Gastroesophageal sphincter (tissue), 4 donors: ENCODE data around the gene STXBP5L. TPM values are rescaled to one million over a fixed set of nuclear protein-coding genes. Genes with fewer than 3 reads are reported as not detected.
"Not testable (repeated sequence)": the region's sequence is repeated elsewhere in the genome, so short reads cannot be mapped to it uniquely, and the experiment has no call there.

Experiments used
- ATAC-seq: fragments of 150-250 bp; one replicate; pipeline ENCODE4 v1.9.1; 2016; ENCODE audit warnings: mild to moderate bottlenecking, moderate library complexity
- H3K27ac ChIP-seq, 4 donors: fragments of 200-600 bp; sonication (generic) in 3 of 4; 1 replicate in 3 of 4; 2 replicates in 1 of 4; pipeline ENCODE4 v1.5.1; 2016 to 2019
- H3K27me3 ChIP-seq: fragments of 200-600 bp; sonication (generic); one replicate; pipeline ENCODE4 v1.5.1; 2019
- H3K36me3 ChIP-seq, 2 donors: fragments of 200-600 bp; sonication (generic); one replicate each; pipeline ENCODE4 v1.5.1; 2019; ENCODE audit warnings: control low read depth in 1 of 2
- H3K4me1 ChIP-seq, 3 donors: fragments of 200-600 bp; sonication (generic); 1 replicate in 2 of 3; 2 replicates in 1 of 3; pipeline ENCODE4 v1.5.1; 2016 to 2019; ENCODE audit warnings: control low read depth in 2 of 3
- H3K4me3 ChIP-seq, 2 donors: fragments of 200-600 bp; sonication (generic); one replicate each; pipeline ENCODE4 v1.5.1; 2019; ENCODE audit warnings: mild to moderate bottlenecking in 1 of 2, moderate library complexity in 1 of 2
- H3K9me3 ChIP-seq, 3 donors: fragments of 200-600 bp; sonication (generic); one replicate each; pipeline ENCODE4 v1.5.1; 2017 to 2019; ENCODE audit warnings: control low read depth in 2 of 3
- CTCF ChIP-seq, 4 experiments: fragments of 200-600 bp in 2 of 4; fragments of 450-650 bp in 2 of 4; sonication (generic) in 1 of 4; IDR thresholded peaks; one replicate each; pipeline ENCODE4 v1.5.1; 2017 to 2019; ENCODE audit warnings: antibody characterized with exemption in 4 of 4, mild to moderate bottlenecking in 2 of 4, moderate library complexity in 2 of 4
- EP300 ChIP-seq: sonication (generic); formaldehyde crosslinking; IDR thresholded peaks from one replicate; pipeline ENCODE4 v1.6.1; 2017; ENCODE audit warnings: antibody characterized with exemption, mild to moderate bottlenecking
- POLR2A ChIP-seq, 2 donors: fragments of 450-650 bp; IDR thresholded peaks; one replicate each; pipeline ENCODE4 v1.6.1; 2017; ENCODE audit warnings: antibody characterized with exemption in 2 of 2, mild to moderate bottlenecking in 2 of 2, moderate library complexity in 1 of 2
- POLR2AphosphoS5 ChIP-seq: sonication (generic); formaldehyde crosslinking; IDR thresholded peaks from one replicate; pipeline ENCODE4 v1.6.1; 2017; ENCODE audit warnings: antibody characterized with exemption
- WGBS, 2 donors: methylation state at CpG; one replicate each; pipeline ENCODE4 v1.1.5; 2018; ENCODE audit warnings: low coverage in 1 of 2; 5-methylcytosine and 5-hydroxymethylcytosine counted together
- total RNA-seq, 4 donors: library from RNA; depleted of rRNA; stranded (reverse); fragments of >200 nt; gene quantifications; one replicate each; pipeline ENCODE4 v1.1.0, GENCODE V29; 2016

The STXBP5L gene
- total RNA-seq, 4 donors from 2014 or later = 0.15 to 2.0 (median 0.63) TPM

- Histone ChIP-seq H3K36me3 (no peaks in the 10 kb centered on the region), H3K9me3 (no peaks in the 10 kb centered on the region), H3K27ac (no peak overlapping the region), H3K4me3 (no peak overlapping the region), H3K27me3 (no peaks in the 10 kb centered on the region), H3K4me1 (no peaks in the 10 kb centered on the region)
- no peak for ATAC-seq
- WGBS, 2 donors = 94 to 100% methylated on average over 1 to 3 of the region's 6 CpGs
- no peak for TF ChIP-seq POLR2A (IDR thresholded peaks at IDR 0.05)
- TF ChIP-seq EP300 = no peak
- no peak for TF ChIP-seq POLR2AphosphoS5
- TF ChIP-seq CTCF (IDR thresholded peaks at IDR 0.05) = no peak
Measured at GRCh38 chr3:121064121-121064520, 156.1 kb downstream of the STXBP5L start.

- H3K27me3 ChIP-seq = no peaks in the 10 kb centered on the region
- H3K9me3 ChIP-seq = no peaks in the 10 kb centered on the region
- WGBS, 2 donors = 40% methylated on average over 2 of the region's 6 CpGs; no CpG with 5 or more reads in 1 of the 2 donors
- ATAC-seq = no peak
- no peaks in the 10 kb centered on the region for H3K36me3 ChIP-seq
- H3K4me1 ChIP-seq = no peaks in the 10 kb centered on the region
- no peak for TF ChIP-seq EP300
- TF ChIP-seq POLR2AphosphoS5 = no peak
- no peak for TF ChIP-seq CTCF (IDR thresholded peaks at IDR 0.05)
- no peak for TF ChIP-seq POLR2A (IDR thresholded peaks at IDR 0.05)
- no peak overlapping the region for H3K27ac ChIP-seq
- no peak overlapping the region for H3K4me3 ChIP-seq
Measured at GRCh38 chr3:121072133-121072532, 164.1 kb downstream of the STXBP5L start.

GRCh38 chr3:121073011-121073410 lies 165.0 kb downstream of the STXBP5L start:
- H3K9me3 ChIP-seq = no peaks in the 10 kb centered on the region
- ATAC-seq = no peak
- no peaks in the 10 kb centered on the region for H3K27me3 ChIP-seq
- 78 to 82% methylated on average over 5 to 6 of the region's 7 CpGs for WGBS, 2 donors
- H3K4me3 ChIP-seq = no peak overlapping the region
- H3K4me1 ChIP-seq = no peaks in the 10 kb centered on the region
- H3K27ac ChIP-seq = no peak overlapping the region
- no peaks in the 10 kb centered on the region for H3K36me3 ChIP-seq
- TF ChIP-seq POLR2A (IDR thresholded peaks at IDR 0.05) (no peak), EP300 (no peak), POLR2AphosphoS5 (no peak)

- H3K4me1 ChIP-seq = no peaks in the 10 kb centered on the region
- TF ChIP-seq POLR2A (IDR thresholded peaks at IDR 0.05) (no peak), POLR2AphosphoS5 (no peak), CTCF (IDR thresholded peaks at IDR 0.05) (no peak), EP300 (no peak)
- no peak for ATAC-seq
- no peaks in the 10 kb centered on the region for H3K27me3 ChIP-seq
- no peak overlapping the region for H3K4me3 ChIP-seq
- WGBS, 2 donors = 73 to 92% methylated on average over 3 of the region's 3 CpGs
- no peaks in the 10 kb centered on the region for H3K36me3 ChIP-seq
- H3K9me3 ChIP-seq = peaks cover 0 to 14% (median 0%) of the 10 kb centered on the region in 3 donors
- H3K27ac ChIP-seq = no peak overlapping the region
Measured at GRCh38 chr3:121075191-121075590, 167.2 kb downstream of the STXBP5L start.

- not testable (repeated sequence) for H3K27me3 ChIP-seq, H3K36me3 ChIP-seq, H3K27ac ChIP-seq, ATAC-seq, H3K4me1 ChIP-seq, H3K4me3 ChIP-seq
- no CpG with 5 or more reads among the region's 22 CpGs for WGBS, 2 donors
- H3K9me3 ChIP-seq = peaks cover 0 to 43% (median 0%) of the 10 kb centered on the region in 3 donors
Measured at GRCh38 chr3:121078378-121079101, 170.5 kb downstream of the STXBP5L start.

GRCh38 chr3:121096953-121097352 lies 188.9 kb downstream of the STXBP5L start:
- Histone ChIP-seq H3K4me3 (no peak overlapping the region), H3K4me1 (no peaks in the 10 kb centered on the region), H3K9me3 (peaks cover 0 to 7% (median 0%) of the 10 kb centered on the region in 3 donors), H3K36me3 (no peaks in the 10 kb centered on the region), H3K27ac (no peak overlapping the region), H3K27me3 (no peaks in the 10 kb centered on the region)
- TF ChIP-seq EP300 = no peak
- no peak for TF ChIP-seq CTCF (IDR thresholded peaks at IDR 0.05)
- no peak for TF ChIP-seq POLR2A (IDR thresholded peaks at IDR 0.05)
- no peak for TF ChIP-seq POLR2AphosphoS5
- no peak for ATAC-seq
- WGBS, 2 donors = 38% methylated on average over 1 of the region's 4 CpGs; no CpG with 5 or more reads in 1 of the 2 donors

- H3K36me3 ChIP-seq, H3K9me3 ChIP-seq, H3K4me3 ChIP-seq, H3K4me1 ChIP-seq, H3K27ac ChIP-seq, H3K27me3 ChIP-seq, ATAC-seq: not testable (repeated sequence)
- WGBS, 2 donors = 42 to 50% methylated on average over 1 to 2 of the region's 2 CpGs
Measured at GRCh38 chr3:121111086-121111485, 203.1 kb downstream of the STXBP5L start.
